HG02938 (cell line): ENCODE data around the gene ZNF677.
"Not testable (repeated sequence)": the region's sequence is repeated elsewhere in the genome, so short reads cannot be mapped to it uniquely, and the experiment has no call there.

Source experiments
- ATAC-seq: cut with Tn5 transposase; IDR thresholded peaks from one replicate; pipeline ENCODE4 v1.9.1; 2021; ENCODE audit warnings: mild to moderate bottlenecking, moderate library complexity; ENCODE audit not compliant: unreplicated experiment

The ZNF677 gene

GRCh38 chr19:53254411-53255341, at the start of gene ZNF677:
TSS of gene ZNF677 (minus strand) at chr19:53254873. CDS start at chr19:53251550, 3,323 bp downstream.
- no peak for ATAC-seq

DNA sequence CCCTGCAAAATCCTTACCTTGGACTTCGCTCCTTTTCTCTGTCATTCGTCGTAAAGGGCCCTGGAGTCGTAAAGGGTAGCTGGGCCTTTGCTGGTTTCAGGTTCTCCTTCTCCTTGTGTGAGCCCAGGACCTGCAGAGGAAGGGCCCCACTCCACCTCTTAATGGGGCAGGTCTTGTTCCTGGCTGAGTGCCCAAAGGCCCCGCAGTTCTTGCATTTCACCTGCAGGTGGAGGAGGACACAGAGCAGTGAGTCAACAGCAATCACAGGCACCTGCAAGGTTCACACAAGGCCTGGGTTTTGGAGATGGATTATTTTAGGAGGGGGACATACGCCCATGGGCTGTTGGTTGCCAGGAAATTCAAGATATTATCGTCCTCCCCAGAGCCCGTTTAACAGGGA, 46.7 kb upstream of the ZNF677 start:
- ATAC-seq: not testable (repeated sequence)

- ATAC-seq: no peak
Observed at GRCh38 chr19:53294786-53295441, 40.2 kb upstream of the ZNF677 start.

GRCh38 chr19:53290758-53291549, 36.3 kb upstream of the ZNF677 start:
- no peak for ATAC-seq

DNA sequence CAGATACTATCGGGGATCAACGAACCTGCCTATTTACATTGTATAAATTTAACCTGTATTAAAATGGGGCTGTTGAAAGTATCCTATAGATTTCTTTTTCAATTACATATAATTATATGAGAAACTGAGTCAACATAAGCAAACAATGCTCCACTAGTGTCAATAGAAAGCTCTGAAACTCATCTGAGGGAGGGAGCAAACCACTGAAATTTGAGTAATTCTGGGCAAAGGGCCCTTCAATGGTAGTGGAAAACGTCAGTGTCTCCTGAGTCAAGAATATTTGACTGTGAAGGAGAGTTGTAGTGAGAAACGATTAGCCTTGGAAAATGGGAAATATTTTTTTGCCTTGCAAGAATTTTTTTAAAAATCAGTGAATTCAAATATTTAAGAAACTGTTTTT, 30.4 kb upstream of the ZNF677 start:
- no peak for ATAC-seq

- not testable (repeated sequence) for ATAC-seq
Observed at GRCh38 chr19:53281947-53282346, 27.3 kb upstream of the ZNF677 start.

GRCh38 chr19:53275480-53275879, 20.8 kb upstream of the ZNF677 start:
- ATAC-seq: no peak

DNA sequence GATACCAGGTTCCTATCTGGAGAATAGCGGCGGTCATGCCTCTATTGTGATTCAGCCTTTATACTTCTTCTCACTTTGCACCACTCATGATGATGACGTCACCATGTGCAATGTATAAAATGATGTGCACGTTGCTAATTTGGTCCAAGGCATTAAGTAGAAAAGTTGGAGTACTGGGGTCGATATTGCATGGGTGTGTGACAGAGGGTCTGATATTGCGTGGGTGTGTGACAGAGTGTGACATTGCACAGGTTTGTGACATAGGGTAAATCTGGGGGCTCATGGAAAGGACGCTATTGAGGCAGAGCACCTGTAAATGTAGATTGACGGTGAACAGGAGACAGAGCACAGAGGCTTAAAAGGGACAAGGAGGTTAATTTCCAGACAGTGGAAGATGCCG, 17.4 kb upstream of the ZNF677 start:
- ATAC-seq: no peak

GRCh38 chr19:53269861-53270260, 15.2 kb upstream of the ZNF677 start:
- not testable (repeated sequence) for ATAC-seq

DNA sequence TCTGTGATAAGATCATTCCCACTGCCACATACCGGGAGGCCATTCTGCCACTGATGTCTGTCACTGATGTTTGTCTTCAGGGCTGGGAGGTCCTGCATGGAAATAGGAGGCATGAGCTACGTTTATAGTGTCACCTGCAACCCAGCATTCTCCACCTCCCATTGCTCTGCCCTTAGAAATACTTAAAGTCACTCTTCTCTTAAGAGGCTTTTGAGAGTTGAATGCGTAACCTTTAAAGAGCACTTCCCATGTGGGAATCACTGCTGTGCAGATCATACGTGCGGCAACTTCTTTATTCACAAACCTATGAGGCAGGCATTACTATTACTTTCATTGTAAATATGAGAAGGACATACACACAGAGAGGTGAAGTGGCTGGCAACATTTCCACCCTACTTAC, 12.9 kb upstream of the ZNF677 start, which contains the start of gene VN1R4:
TSS of gene VN1R4 (minus strand) at position 101 of the 400 bp plus-strand sequence. CDS start at position 43, 58 bp downstream.
- not testable (repeated sequence) for ATAC-seq

- ATAC-seq: not testable (repeated sequence)
Observed at GRCh38 chr19:53257715-53258342, 3.2 kb upstream of the ZNF677 start, which contains the start of gene VN1R2. TSS of gene VN1R2 (plus strand) at chr19:53258292. CDS start at chr19:53258376, 84 bp downstream.

DNA sequence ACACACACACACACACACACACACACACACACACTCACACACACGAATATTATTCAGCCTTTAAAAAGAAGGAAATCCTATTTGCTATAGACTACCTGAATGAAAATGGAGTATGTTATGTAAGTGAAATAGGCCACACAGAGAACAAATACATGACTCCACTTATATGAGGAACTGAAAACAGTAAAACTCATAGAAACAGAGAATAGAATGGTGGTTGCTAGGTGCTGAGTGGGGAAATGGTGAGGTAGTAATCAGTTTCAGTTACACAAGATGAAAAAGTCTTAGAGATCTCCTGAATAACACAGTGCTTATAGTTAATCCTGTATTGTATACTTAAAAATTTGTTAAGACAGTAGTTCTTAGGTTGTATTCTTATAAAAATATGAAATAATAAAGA, 8.2 kb downstream of the ZNF677 start:
- no peak for ATAC-seq

DNA sequence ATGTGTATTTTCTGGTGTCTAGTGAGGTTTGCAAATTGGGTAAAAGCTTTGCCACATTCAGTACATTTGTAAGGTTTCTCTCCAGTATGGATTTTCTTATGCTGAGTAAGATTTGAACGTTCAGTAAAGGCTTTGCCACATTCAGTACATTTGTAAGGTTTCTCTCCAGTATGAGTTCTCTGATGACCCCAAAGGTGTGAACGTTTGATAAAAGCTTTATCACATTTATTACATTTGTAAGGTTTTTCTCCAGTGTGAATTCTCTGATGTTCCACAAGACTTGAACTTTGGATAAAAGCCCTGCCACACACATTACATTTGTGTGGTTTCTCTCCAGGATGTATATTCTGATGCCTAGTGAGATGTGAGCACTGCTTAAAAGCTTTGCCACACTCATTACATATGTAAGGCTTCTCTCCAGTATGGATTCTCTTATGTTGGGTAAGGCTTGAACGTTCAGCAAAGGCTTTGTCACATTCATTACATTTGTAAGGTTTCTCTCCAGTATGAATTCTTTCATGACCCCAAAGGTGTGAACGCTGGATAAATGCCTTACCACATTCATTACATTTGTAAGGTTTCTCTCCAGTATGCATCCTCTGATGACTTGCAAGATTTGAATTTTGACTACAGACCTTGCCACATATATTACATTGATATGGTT, 17.4 kb downstream of the ZNF677 start:
- no peak for ATAC-seq

DNA sequence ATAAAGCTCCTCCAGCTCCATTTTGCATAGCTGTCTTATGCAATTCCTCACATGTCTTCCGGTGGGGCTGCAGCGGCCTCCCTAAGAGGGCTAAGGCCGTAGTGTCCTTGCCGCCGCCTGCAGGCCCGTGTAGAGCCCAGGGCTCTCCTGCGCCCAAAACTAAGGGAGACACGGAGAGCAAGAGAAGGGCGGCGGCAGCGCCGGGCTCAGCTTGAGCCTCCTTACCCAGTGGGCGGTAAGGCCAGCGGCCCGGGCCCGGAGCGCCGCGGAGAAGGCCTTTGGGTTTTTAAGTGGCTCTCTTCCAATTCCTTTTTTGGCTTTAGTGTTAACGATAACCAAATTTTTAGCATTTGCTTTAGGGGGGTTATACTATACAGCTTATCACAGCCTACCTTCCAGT, 30.1 kb downstream of the ZNF677 start:
- no peak for ATAC-seq

GRCh38 chr19:53222716-53223115, 32.0 kb downstream of the ZNF677 start:
- ATAC-seq: not testable (repeated sequence)

DNA sequence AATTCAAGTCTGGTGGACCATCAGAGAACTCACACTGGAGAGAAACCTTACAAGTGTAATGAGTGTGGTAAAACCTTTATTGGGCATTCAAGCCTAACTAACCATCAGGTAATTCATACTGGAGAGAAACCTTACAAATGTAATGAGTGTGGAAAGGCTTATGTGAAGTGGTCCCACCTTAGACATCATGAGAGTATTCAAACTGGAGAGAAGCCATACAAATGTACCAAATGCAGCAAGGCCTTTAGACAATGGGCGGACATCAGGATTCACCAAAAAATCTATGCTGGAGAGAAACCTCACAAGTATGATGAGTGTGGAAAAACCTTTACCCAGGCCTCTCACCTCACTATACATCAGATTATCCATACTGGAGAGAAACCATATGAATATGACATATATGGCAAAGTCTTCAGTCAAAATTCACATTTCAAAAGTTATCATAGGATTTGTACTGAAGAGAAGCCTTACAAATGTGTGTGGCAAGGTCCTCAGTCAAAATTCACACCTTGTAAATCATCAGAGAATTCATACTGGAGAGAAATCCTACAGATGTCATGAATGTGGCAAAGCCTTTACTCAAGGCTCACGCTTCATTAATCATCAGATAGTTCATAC, 41.9 kb downstream of the ZNF677 start:
- no peak for ATAC-seq

DNA sequence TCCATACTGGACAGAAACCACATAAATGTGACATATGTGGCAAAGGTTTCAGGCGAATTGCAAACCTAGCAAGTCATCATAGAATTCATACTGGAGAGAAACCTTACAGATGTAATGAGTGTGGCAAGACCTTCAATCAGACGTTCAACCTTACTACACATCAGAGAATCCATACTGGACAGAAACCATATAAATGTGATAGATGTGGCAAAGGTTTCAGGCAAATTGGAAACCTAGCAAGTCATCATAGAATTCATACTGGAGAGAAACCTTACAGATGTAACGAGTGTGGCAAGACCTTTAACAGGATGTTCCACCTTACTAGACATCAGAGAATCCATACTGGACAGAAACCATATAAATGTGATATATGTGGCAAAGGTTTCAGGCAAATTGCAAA, 43.1 kb downstream of the ZNF677 start:
- not testable (repeated sequence) for ATAC-seq

- no peak for ATAC-seq
Observed at GRCh38 chr19:53196777-53197396, 57.8 kb downstream of the ZNF677 start.

DNA sequence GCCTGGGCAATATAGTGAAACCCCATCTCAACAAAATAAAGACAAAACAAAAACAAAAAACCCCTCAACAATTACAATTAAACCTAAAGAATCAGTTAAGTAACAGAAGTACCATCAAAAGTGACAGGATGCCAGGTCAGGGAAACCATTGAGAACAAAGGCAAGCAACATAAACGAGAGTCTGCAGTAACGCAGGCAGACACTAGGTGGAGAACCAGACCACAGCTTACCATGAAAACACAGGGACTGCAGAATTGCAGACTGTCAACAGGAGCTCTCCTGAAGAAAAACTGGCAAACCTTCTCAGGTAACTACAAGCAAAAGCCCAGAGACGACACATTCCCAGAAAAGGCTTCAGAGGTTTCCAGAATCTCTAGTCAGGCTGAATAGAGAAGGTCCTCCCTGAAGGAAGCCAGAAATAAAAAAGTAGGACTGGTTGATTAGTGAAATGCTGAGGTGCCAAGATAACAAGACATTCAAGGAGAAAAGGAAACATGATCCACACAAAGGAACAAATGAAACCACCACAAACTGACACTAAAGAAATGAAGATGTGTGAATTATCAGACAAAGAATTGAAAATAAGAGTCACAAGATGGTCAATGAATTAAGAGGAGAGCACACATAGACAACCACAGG, 59.3 kb downstream of the ZNF677 start:
- ATAC-seq: no peak
